Measurements from ENCODE around the gene SP100. TPM values are rescaled to one million over a fixed set of nuclear protein-coding genes. Genes with fewer than 3 reads are reported as not detected.
A peak's percentile ranks its signal among the peaks of the same experiment; 100 is the strongest.

SP100 gene
- total and polyA plus RNA-seq, 2 of the 13 experiments (the other 11 are each of a cell fraction or from before 2014, with no cell fraction given) = 12.6 to 16.5 TPM

DNA sequence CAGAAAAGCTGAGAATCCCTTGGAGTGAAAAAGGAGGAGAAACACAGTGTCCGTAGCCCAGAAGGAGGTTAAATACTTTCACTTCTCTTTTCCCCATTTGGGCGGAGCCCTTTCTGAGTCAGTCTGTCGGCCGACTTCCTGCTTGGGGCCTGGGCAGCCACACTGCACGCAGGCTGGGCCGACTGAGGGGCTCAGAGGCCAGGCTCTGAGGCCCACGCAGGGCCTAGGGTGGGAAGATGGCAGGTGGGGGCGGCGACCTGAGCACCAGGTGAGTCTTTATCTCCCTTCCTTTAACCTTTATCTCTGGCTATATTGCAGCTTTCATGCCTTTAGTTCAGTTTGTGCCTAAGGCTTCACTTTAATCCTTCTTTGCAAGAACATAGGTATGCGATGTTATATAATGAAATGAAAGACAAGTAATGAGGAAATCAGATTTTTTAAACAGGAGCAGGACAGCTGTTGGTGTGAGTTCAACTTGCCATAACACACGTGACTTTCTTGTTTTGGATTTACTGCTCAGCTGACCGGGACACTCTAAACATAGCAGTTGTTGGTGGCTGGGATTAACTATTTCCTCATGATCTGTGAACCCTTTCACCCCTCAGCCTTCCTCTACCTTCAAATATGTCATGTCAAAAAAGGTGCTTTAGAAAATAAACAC lies at the start of gene SP100 (continued):
- TF ChIP-seq RBM39 (IDR thresholded peaks at IDR 0.05; ENCODE audit: low read depth, low read length, poor library complexity, severe bottlenecking) (peak; percentile 74), ZSCAN31 (CRISPR knock-in tag; IDR thresholded peaks at IDR 0.05; ENCODE audit: low read depth) (peak; percentile 74; the same call in 1 of the 2 replicates), ZNF350 (CRISPR knock-in tag; IDR thresholded peaks at IDR 0.05; ENCODE audit: borderline replicate concordance, low read depth) (peak; percentile 69; the same call in 1 of the 2 replicates), MIER3 (CRISPR knock-in tag; IDR thresholded peaks at IDR 0.05; ENCODE audit: borderline replicate concordance) (0 out of 2 replicates have a peak, but pooled peaks have one; percentile 20), ZNF83 (CRISPR knock-in tag; IDR thresholded peaks at IDR 0.05; ENCODE audit: borderline replicate concordance) (peak; percentile 25; the same call in 1 of the 2 replicates), NFIB (CRISPR knock-in tag; IDR thresholded peaks at IDR 0.05; ENCODE audit: borderline replicate concordance) (no peak), GLI4 (CRISPR knock-in tag; IDR thresholded peaks at IDR 0.05; ENCODE audit: borderline replicate concordance) (no peak), DR1 (CRISPR knock-in tag; IDR thresholded peaks at IDR 0.05) (peak; percentile 74; the same call in 1 of the 2 replicates), RFX1 (IDR thresholded peaks at IDR 0.05) (no peak), ZNF232 (CRISPR knock-in tag; IDR thresholded peaks at IDR 0.05; ENCODE audit: borderline replicate concordance) (no peak; the same call in 1 of the 2 replicates)
- TF ChIP-seq, protein P1, sequence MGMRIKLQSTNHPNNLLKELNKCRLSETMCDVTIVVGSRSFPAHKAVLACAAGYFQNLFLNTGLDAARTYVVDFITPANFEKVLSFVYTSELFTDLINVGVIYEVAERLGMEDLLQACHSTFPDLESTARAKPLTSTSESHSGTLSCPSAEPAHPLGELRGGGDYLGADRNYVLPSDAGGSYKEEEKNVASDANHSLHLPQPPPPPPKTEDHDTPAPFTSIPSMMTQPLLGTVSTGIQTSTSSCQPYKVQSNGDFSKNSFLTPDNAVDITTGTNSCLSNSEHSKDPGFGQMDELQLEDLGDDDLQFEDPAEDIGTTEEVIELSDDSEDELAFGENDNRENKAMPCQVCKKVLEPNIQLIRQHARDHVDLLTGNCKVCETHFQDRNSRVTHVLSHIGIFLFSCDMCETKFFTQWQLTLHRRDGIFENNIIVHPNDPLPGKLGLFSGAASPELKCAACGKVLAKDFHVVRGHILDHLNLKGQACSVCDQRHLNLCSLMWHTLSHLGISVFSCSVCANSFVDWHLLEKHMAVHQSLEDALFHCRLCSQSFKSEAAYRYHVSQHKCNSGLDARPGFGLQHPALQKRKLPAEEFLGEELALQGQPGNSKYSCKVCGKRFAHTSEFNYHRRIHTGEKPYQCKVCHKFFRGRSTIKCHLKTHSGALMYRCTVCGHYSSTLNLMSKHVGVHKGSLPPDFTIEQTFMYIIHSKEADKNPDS (CRISPR knock-in tag; IDR thresholded peaks at IDR 0.05) = no peak
- TF ChIP-seq, protein P2, sequence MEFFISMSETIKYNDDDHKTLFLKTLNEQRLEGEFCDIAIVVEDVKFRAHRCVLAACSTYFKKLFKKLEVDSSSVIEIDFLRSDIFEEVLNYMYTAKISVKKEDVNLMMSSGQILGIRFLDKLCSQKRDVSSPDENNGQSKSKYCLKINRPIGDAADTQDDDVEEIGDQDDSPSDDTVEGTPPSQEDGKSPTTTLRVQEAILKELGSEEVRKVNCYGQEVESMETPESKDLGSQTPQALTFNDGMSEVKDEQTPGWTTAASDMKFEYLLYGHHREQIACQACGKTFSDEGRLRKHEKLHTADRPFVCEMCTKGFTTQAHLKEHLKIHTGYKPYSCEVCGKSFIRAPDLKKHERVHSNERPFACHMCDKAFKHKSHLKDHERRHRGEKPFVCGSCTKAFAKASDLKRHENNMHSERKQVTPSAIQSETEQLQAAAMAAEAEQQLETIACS (CRISPR knock-in tag; IDR thresholded peaks at IDR 0.05) = no peak
- TF ChIP-seq, protein P3, sequence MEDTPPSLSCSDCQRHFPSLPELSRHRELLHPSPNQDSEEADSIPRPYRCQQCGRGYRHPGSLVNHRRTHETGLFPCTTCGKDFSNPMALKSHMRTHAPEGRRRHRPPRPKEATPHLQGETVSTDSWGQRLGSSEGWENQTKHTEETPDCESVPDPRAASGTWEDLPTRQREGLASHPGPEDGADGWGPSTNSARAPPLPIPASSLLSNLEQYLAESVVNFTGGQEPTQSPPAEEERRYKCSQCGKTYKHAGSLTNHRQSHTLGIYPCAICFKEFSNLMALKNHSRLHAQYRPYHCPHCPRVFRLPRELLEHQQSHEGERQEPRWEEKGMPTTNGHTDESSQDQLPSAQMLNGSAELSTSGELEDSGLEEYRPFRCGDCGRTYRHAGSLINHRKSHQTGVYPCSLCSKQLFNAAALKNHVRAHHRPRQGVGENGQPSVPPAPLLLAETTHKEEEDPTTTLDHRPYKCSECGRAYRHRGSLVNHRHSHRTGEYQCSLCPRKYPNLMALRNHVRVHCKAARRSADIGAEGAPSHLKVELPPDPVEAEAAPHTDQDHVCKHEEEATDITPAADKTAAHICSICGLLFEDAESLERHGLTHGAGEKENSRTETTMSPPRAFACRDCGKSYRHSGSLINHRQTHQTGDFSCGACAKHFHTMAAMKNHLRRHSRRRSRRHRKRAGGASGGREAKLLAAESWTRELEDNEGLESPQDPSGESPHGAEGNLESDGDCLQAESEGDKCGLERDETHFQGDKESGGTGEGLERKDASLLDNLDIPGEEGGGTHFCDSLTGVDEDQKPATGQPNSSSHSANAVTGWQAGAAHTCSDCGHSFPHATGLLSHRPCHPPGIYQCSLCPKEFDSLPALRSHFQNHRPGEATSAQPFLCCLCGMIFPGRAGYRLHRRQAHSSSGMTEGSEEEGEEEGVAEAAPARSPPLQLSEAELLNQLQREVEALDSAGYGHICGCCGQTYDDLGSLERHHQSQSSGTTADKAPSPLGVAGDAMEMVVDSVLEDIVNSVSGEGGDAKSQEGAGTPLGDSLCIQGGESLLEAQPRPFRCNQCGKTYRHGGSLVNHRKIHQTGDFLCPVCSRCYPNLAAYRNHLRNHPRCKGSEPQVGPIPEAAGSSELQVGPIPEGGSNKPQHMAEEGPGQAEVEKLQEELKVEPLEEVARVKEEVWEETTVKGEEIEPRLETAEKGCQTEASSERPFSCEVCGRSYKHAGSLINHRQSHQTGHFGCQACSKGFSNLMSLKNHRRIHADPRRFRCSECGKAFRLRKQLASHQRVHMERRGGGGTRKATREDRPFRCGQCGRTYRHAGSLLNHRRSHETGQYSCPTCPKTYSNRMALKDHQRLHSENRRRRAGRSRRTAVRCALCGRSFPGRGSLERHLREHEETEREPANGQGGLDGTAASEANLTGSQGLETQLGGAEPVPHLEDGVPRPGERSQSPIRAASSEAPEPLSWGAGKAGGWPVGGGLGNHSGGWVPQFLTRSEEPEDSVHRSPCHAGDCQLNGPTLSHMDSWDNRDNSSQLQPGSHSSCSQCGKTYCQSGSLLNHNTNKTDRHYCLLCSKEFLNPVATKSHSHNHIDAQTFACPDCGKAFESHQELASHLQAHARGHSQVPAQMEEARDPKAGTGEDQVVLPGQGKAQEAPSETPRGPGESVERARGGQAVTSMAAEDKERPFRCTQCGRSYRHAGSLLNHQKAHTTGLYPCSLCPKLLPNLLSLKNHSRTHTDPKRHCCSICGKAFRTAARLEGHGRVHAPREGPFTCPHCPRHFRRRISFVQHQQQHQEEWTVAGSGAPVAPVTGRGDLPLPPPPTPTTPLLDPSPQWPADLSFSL (CRISPR knock-in tag; IDR thresholded peaks at IDR 0.05) = 0 out of 2 replicates have a peak, but pooled peaks have one; percentile 54
- TF ChIP-seq, protein P4, sequence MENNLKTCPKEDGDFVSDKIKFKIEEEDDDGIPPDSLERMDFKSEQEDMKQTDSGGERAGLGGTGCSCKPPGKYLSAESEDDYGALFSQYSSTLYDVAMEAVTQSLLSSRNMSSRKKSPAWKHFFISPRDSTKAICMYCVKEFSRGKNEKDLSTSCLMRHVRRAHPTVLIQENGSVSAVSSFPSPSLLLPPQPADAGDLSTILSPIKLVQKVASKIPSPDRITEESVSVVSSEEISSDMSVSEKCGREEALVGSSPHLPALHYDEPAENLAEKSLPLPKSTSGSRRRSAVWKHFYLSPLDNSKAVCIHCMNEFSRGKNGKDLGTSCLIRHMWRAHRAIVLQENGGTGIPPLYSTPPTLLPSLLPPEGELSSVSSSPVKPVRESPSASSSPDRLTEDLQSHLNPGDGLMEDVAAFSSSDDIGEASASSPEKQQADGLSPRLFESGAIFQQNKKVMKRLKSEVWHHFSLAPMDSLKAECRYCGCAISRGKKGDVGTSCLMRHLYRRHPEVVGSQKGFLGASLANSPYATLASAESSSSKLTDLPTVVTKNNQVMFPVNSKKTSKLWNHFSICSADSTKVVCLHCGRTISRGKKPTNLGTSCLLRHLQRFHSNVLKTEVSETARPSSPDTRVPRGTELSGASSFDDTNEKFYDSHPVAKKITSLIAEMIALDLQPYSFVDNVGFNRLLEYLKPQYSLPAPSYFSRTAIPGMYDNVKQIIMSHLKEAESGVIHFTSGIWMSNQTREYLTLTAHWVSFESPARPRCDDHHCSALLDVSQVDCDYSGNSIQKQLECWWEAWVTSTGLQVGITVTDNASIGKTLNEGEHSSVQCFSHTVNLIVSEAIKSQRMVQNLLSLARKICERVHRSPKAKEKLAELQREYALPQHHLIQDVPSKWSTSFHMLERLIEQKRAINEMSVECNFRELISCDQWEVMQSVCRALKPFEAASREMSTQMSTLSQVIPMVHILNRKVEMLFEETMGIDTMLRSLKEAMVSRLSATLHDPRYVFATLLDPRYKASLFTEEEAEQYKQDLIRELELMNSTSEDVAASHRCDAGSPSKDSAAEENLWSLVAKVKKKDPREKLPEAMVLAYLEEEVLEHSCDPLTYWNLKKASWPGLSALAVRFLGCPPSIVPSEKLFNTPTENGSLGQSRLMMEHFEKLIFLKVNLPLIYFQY (CRISPR knock-in tag; IDR thresholded peaks at IDR 0.05; ENCODE audit: borderline replicate concordance) = no peak

Data from HepG2 (cell line).